22Rv1 (cell line): ENCODE data around the gene POLL.
"Not testable (repeated sequence)": the region's sequence is repeated elsewhere in the genome, so short reads cannot be mapped to it uniquely, and the experiment has no call there.

ENCODE experiments used
- ZFX ChIP-seq: fragments of 450-650 bp; IDR thresholded peaks from 2 replicates; pipeline ENCODE4 v1.6.1; 2017; ENCODE audit warnings: antibody characterized with exemption, borderline replicate concordance
- TF ChIP-seq, protein P1 (sequence below): fragments of 450-650 bp; IDR thresholded peaks from 2 replicates; pipeline ENCODE4 v1.5.1; 2017; ENCODE audit warnings: mild to moderate bottlenecking

DNA sequence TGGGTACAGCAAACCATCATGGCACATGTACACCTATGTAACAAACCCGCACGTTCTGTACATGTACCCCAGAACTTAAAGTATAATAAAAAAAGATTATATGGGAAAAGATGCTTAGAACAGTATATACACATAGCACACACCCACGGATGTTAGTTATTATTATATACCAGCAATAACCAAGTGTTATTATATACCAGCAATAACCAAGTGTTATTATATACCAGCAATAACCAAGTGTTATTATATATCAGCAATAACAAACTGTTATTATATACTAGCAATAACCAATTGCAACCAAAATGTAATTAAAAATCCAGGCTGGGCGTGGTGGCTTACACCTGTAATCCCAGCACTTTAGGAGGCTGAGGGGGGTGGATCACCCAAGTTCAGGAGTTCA lies 45.5 kb upstream of the POLL start:
- TF ChIP-seq, protein P1, sequence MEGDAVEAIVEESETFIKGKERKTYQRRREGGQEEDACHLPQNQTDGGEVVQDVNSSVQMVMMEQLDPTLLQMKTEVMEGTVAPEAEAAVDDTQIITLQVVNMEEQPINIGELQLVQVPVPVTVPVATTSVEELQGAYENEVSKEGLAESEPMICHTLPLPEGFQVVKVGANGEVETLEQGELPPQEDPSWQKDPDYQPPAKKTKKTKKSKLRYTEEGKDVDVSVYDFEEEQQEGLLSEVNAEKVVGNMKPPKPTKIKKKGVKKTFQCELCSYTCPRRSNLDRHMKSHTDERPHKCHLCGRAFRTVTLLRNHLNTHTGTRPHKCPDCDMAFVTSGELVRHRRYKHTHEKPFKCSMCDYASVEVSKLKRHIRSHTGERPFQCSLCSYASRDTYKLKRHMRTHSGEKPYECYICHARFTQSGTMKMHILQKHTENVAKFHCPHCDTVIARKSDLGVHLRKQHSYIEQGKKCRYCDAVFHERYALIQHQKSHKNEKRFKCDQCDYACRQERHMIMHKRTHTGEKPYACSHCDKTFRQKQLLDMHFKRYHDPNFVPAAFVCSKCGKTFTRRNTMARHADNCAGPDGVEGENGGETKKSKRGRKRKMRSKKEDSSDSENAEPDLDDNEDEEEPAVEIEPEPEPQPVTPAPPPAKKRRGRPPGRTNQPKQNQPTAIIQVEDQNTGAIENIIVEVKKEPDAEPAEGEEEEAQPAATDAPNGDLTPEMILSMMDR = not testable (repeated sequence)
- TF ChIP-seq ZFX = not testable (repeated sequence)
